ENCODE measurements around the gene CLEC16A.

Gene CLEC16A

DNA sequence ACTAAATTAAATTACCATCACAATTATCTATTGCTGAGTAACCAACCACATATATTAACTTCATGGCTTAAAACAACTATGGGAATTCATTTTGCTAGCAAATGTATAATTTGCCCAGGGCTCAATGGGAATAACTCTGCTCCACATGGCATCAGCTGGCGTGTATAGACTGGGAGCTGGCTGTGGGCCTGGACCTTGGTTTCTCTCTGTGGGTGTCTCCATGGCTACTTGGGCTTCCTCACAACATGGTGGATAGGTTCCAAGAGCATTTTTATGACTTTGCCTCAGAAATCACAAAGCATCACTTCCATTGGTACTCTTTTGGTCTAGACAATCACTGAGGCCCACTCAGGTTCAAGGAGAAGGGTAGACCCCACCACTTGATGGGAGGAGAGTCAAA lies 166.8 kb downstream of the CLEC16A start:
- no peaks in the 10 kb centered on the region for H3K79me2 ChIP-seq (ENCODE audit: control insufficient read depth, low read length)

DNA sequence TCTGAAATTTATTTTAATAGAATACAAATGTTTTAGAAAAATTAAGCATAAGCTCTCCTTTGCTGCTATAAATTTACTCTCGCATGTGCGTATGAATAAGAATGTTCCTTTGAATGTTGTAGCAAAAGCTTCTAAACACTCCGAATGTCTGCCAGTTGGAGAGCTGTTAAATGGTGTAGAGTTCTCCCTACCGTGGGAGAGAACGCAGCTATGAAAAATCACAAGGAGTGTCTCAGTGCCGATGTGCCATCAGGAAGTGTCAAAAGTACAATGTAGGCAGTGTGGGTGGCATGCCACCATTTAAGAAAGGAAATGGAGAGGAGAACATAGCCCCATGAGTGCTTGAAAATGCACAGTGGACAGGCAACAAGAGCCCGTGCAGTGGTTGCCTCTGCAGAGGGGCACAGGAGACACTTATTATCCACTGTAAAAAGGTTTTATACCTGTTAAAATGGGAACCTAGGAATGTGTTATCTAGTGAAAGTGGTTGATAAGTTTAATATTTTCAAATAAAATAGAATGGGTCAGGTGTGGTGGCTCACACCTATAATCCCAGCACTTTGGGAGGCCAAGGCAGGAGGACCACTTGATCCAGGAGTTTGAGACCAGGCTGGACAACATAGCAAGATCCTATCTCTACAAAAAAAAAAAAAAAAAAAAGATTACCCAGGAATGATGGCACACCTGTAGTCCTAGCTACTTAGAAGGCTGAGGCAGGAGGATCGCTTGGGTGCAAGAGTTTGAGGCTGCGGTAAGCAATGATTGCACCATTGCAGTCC lies 167.7 kb downstream of the CLEC16A start:
- TF ChIP-seq EZH2phosphoT487 (IDR thresholded peaks at IDR 0.05; ENCODE audit: borderline replicate concordance, low read length) (no peak), CTCF (IDR thresholded peaks at IDR 0.05; ENCODE audit: low read depth, low read length, poor library complexity, severe bottlenecking) (no peak)
- H3K4me1 ChIP-seq (ENCODE audit: control insufficient read depth, low read length): no peaks in the 10 kb centered on the region
- no peaks in the 10 kb centered on the region for H3K9me3 ChIP-seq (ENCODE audit: control insufficient read depth, insufficient read depth, low read length)
- no peaks in the 10 kb centered on the region for H3F3A ChIP-seq (ENCODE audit: control insufficient read depth, insufficient read depth)
- H3K4me2 ChIP-seq (ENCODE audit: low read length): no peak overlapping the region
- no peaks in the 10 kb centered on the region for H4K20me1 ChIP-seq (ENCODE audit: control insufficient read depth, insufficient read depth, low read depth, low read length)
- H3K36me3 ChIP-seq (ENCODE audit: control insufficient read depth, low read length): no peaks in the 10 kb centered on the region
- H3K4me3 ChIP-seq (ENCODE audit: low read length): no peak overlapping the region
- no peaks in the 10 kb centered on the region for H3K9me2 ChIP-seq (replicated peaks; ENCODE audit: control insufficient read depth, low read length)
- no peak overlapping the region for H3K27ac ChIP-seq (ENCODE audit: low read depth, low read length)
- no peaks in the 10 kb centered on the region for H3K79me2 ChIP-seq (ENCODE audit: control insufficient read depth, low read length)
- H3K27me3 ChIP-seq (ENCODE audit: control insufficient read depth, low read length): no peaks in the 10 kb centered on the region

More for the DNA sequence above, 166.8 kb downstream of the CLEC16A start:
- Histone ChIP-seq H3K4me3 (ENCODE audit: low read length) (no peak overlapping the region), H3K27ac (ENCODE audit: low read depth, low read length) (no peak overlapping the region), H3K9me2 (replicated peaks; ENCODE audit: control insufficient read depth, low read length) (no peaks in the 10 kb centered on the region), H4K20me1 (ENCODE audit: control insufficient read depth, insufficient read depth, low read depth, low read length) (no peaks in the 10 kb centered on the region), H3K9me3 (ENCODE audit: control insufficient read depth, insufficient read depth, low read length) (no peaks in the 10 kb centered on the region), H3K4me2 (ENCODE audit: low read length) (no peak overlapping the region), H3F3A (ENCODE audit: control insufficient read depth, insufficient read depth) (no peaks in the 10 kb centered on the region), H3K36me3 (ENCODE audit: control insufficient read depth, low read length) (no peaks in the 10 kb centered on the region), H3K27me3 (ENCODE audit: control insufficient read depth, low read length) (no peaks in the 10 kb centered on the region), H3K4me1 (ENCODE audit: control insufficient read depth, low read length) (no peaks in the 10 kb centered on the region)
- no peak for TF ChIP-seq CTCF (IDR thresholded peaks at IDR 0.05; ENCODE audit: low read depth, low read length, poor library complexity, severe bottlenecking)
- TF ChIP-seq EZH2phosphoT487 (IDR thresholded peaks at IDR 0.05; ENCODE audit: borderline replicate concordance, low read length): no peak

GRCh38 chr16:11112723-11113348 lies 168.5 kb downstream of the CLEC16A start:
- Histone ChIP-seq H3K4me2 (ENCODE audit: low read length) (no peak overlapping the region), H3K9me2 (replicated peaks; ENCODE audit: control insufficient read depth, low read length) (no peaks in the 10 kb centered on the region), H3K27me3 (ENCODE audit: control insufficient read depth, low read length) (no peaks in the 10 kb centered on the region), H3K79me2 (ENCODE audit: control insufficient read depth, low read length) (no peaks in the 10 kb centered on the region), H3K9me3 (ENCODE audit: control insufficient read depth, insufficient read depth, low read length) (no peaks in the 10 kb centered on the region), H3K4me3 (ENCODE audit: low read length) (no peak overlapping the region), H3K27ac (ENCODE audit: low read depth, low read length) (no peak overlapping the region), H3K4me1 (ENCODE audit: control insufficient read depth, low read length) (no peaks in the 10 kb centered on the region), H4K20me1 (ENCODE audit: control insufficient read depth, insufficient read depth, low read depth, low read length) (no peaks in the 10 kb centered on the region), H3F3A (ENCODE audit: control insufficient read depth, insufficient read depth) (no peaks in the 10 kb centered on the region), H3K36me3 (ENCODE audit: control insufficient read depth, low read length) (no peaks in the 10 kb centered on the region)
- TF ChIP-seq EZH2phosphoT487 (IDR thresholded peaks at IDR 0.05; ENCODE audit: borderline replicate concordance, low read length) (no peak), CTCF (IDR thresholded peaks at IDR 0.05; ENCODE audit: low read depth, low read length, poor library complexity, severe bottlenecking) (no peak)
